ENCODE results near the gene ITGB4.

GRCh38 chr17:75743625-75744206 lies 22.5 kb downstream of the ITGB4 start:
- TF ChIP-seq CTCF (IDR thresholded peaks at IDR 0.05; ENCODE audit: extremely low read depth in 1 of 2, insufficient read depth in 1 of 2, low read depth in 1 of 2, low read length in 2 of 2), result no peak
- TF ChIP-seq POLR2A (IDR thresholded peaks at IDR 0.05; ENCODE audit: low read depth, low read length), result no peak
- no peak for TF ChIP-seq EZH2 (IDR thresholded peaks at IDR 0.05; ENCODE audit: borderline replicate concordance, low read depth, low read length, severe bottlenecking)
